Right cardiac atrium (tissue), 5 donors: ENCODE data around the gene ZNF236. TPM values are rescaled to one million over a fixed set of nuclear protein-coding genes. Genes with fewer than 3 reads are reported as not detected.
A peak's percentile ranks its signal among the peaks of the same experiment; 100 is the strongest.

ENCODE experiments used
- ATAC-seq, 2 donors: fragments of 200-7000 bp; cut with Tn5 transposase; one replicate each; pipeline versions ENCODE4 v1.8.0 to v1.9.1; 2020; ENCODE audit warnings: moderate library complexity in 2 of 2, mild to moderate bottlenecking in 1 of 2
- DNase-seq, 3 donors: peaks; one replicate each; pipeline ENCODE4 v3.0.0-alpha.2; 2020
- H3K27ac ChIP-seq: one replicate; pipeline ENCODE4 v1.5.1; 2013; ENCODE audit warnings: mild to moderate bottlenecking, low read length, control low read depth, moderate library complexity
- H3K27me3 ChIP-seq: one replicate; pipeline ENCODE4 v1.6.1; 2013; ENCODE audit not compliant: control insufficient read depth, insufficient read depth
- H3K4me1 ChIP-seq: one replicate; pipeline ENCODE4 v1.6.1; 2013; ENCODE audit warnings: low read length; ENCODE audit not compliant: control insufficient read depth, insufficient read depth
- H3K4me3 ChIP-seq: one replicate; pipeline ENCODE4 v1.5.1; 2013; ENCODE audit warnings: low read length, control low read depth
- H3K9me3 ChIP-seq: one replicate; pipeline ENCODE4 v1.6.1; 2013; ENCODE audit warnings: low read length; ENCODE audit not compliant: control insufficient read depth
- WGBS: extraction: QIAGEN DNeasy Blood & Tissue Kit; methylation state at CpG from one replicate; pipeline ENCODE4 v1.1.7; 2013; 5-methylcytosine and 5-hydroxymethylcytosine counted together
- intact Hi-C, 4 donors: fragments of 100-400 bp; cut with DNase I; formaldehyde crosslinking; loops; one replicate each; pipeline versions ENCODE4 v1.11.0 to v1.14.0; 2022 to 2023
- polyA plus RNA-seq: library from polyadenylated mRNA; stranded (reverse); fragments of 200-250 nt; gene quantifications from one replicate; pipeline ENCODE4 v1.2.3, GENCODE V29; 2013
- total RNA-seq, 4 donors: library from RNA; stranded (reverse); fragmentation: NEBNext Ultra II Directional; extraction: Animal tissue kit (Norgen Biotek cat#: 25700); gene quantifications; one replicate each; pipeline ENCODE4 v1.2.1, GENCODE V29; 2021
- donor health status: healthy with polysubstance abuse.
- donor health status: DM: no; HTN: yes; CAD: no.
- donor health status: DM: no; HTN: no; CAD: no.
- donor health status: DM: no; HTN: yes; CAD: no; lungs with severe emphysema.
- donor health status: DM: yes; HTN: yes; CAD: no.

The ZNF236 gene
- total and polyA plus RNA-seq, 5 donors = 2.2 to 19.8 (median 16.9) TPM

GRCh38 chr18:76839086-76839794 is 16.9 kb downstream of the ZNF236 start:
- intact Hi-C loops = no loop called here
- H3K9me3 ChIP-seq = no peaks in the 10 kb centered on the region
- no peak overlapping the region for H3K4me3 ChIP-seq
- DNase-seq (no peak), ATAC-seq (no peak)
- 68% methylated on average over 4 of the region's 4 CpGs for WGBS
- H3K4me1 ChIP-seq = peaks cover 3% of the 10 kb centered on the region
- no peak overlapping the region for H3K27ac ChIP-seq
- no peaks in the 10 kb centered on the region for H3K27me3 ChIP-seq

- peaks cover 6% of the 10 kb centered on the region for H3K4me1 ChIP-seq
- DNase-seq = no peak
- no peak for ATAC-seq
- no peak overlapping the region for H3K4me3 ChIP-seq
- H3K27ac ChIP-seq = no peak overlapping the region
- no peaks in the 10 kb centered on the region for H3K27me3 ChIP-seq
- intact Hi-C loops = no loop called here
- WGBS = 84% methylated on average over 6 of the region's 6 CpGs
- no peaks in the 10 kb centered on the region for H3K9me3 ChIP-seq
Observed at GRCh38 chr18:76842837-76843530, 20.6 kb downstream of the ZNF236 start.

DNA sequence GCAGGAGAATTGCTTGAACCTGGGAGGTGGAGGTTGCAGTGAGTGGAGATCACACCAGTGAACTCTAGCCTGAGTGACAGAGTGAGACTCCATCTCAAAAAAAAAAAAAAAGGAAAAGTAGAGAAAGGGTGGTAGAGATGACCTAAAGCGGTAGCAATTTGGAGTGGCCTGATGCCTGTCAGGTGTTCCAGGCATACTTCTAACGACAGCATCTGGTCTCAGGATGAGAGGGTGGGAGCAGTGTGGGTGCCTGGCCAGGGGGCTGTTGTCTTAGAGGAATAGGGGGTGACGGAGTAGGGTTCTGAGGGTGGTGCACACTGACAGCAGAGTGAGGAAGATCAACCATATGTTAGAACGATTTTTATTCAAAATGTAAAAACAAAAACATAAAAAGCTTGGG is 21.8 kb downstream of the ZNF236 start:
- DNase-seq = no peak
- no peak for ATAC-seq
- Histone ChIP-seq H3K4me1 (peaks cover 3% of the 10 kb centered on the region), H3K27ac (no peak overlapping the region), H3K4me3 (no peak overlapping the region), H3K27me3 (no peaks in the 10 kb centered on the region), H3K9me3 (no peaks in the 10 kb centered on the region)
- 71% methylated on average over 4 of the region's 4 CpGs for WGBS
- intact Hi-C loops = no loop called here

- Histone ChIP-seq H3K4me3 (no peak overlapping the region), H3K9me3 (no peaks in the 10 kb centered on the region), H3K27me3 (no peaks in the 10 kb centered on the region), H3K4me1 (peaks cover 3% of the 10 kb centered on the region), H3K27ac (no peak overlapping the region)
- DNase-seq = no peak
- intact Hi-C loops = no loop called here
- WGBS = 93% methylated on average over 4 of the region's 4 CpGs
- no peak for ATAC-seq
Observed at GRCh38 chr18:76844742-76845477, 22.6 kb downstream of the ZNF236 start.

DNA sequence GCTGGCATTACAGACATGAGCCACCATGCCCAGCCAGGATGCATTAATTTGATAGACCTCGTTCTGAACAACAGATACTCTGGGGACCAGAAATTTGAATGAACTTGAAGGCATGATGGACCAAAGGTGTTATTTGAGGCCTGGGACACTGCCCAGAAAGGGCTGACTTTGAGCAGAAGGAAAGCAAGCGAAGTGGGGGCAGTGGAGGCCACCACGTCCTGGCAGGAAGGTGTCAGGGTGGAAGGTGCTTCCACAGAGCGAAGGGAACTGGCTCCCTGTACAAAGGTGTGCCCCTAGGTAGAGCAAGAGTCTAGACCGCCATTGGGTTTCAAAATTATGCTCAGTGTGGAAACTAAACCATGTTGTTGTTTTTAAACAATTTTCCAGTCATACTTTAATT is 23.9 kb downstream of the ZNF236 start:
- H3K4me1 ChIP-seq = peaks cover 3% of the 10 kb centered on the region
- intact Hi-C loops = no loop called here
- H3K27ac ChIP-seq = no peak overlapping the region
- 75% methylated on average over 5 of the region's 5 CpGs for WGBS
- H3K27me3 ChIP-seq = no peaks in the 10 kb centered on the region
- H3K4me3 ChIP-seq = no peak overlapping the region
- H3K9me3 ChIP-seq = no peaks in the 10 kb centered on the region
- no peak for ATAC-seq
- DNase-seq = peak in 1 of 3 donors; percentile 47

- WGBS = 72% methylated on average over 2 of the region's 2 CpGs
- ATAC-seq = no peak
- peaks cover 3% of the 10 kb centered on the region for H3K4me1 ChIP-seq
Observed at GRCh38 chr18:76847916-76848315, 25.6 kb downstream of the ZNF236 start.

GRCh38 chr18:76850112-76850511 is 27.8 kb downstream of the ZNF236 start:
- ATAC-seq (no peak), DNase-seq (no peak)
- WGBS = 82% methylated on average over 1 of the region's 1 CpG
- peaks cover 3% of the 10 kb centered on the region for H3K4me1 ChIP-seq
- H3K27me3 ChIP-seq = no peaks in the 10 kb centered on the region
- no peak overlapping the region for H3K4me3 ChIP-seq
- intact Hi-C loops = no loop called here
- no peak overlapping the region for H3K27ac ChIP-seq
- no peaks in the 10 kb centered on the region for H3K9me3 ChIP-seq

More at GRCh38 chr18:76847916-76848315, 25.6 kb downstream of the ZNF236 start:
- intact Hi-C loops = no loop called here
- DNase-seq = no peak
- H3K9me3 ChIP-seq = no peaks in the 10 kb centered on the region
- H3K27ac ChIP-seq = no peak overlapping the region
- H3K27me3 ChIP-seq = no peaks in the 10 kb centered on the region
- H3K4me3 ChIP-seq = no peak overlapping the region

DNA sequence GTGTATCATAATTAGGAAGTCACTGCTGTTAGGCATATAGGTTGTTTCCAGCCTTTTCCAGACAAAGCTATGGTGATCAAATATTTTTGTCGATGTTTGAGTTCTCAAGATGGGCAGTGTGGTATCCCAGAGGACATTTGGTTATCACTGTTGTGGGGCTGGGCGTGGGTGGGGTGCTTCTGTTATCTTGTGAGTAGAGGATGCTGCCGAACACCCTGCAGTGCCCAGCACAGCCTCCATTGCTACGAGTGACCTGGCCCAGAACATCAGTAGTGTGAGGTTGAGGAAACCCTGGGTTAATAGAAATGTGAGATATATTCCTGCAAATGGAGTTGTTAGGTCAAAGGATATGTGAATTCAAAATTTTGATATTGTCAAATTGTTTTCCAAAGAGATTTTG is 33.2 kb downstream of the ZNF236 start:
- intact Hi-C loops = no loop called here
- no peak overlapping the region for H3K4me3 ChIP-seq
- no peaks in the 10 kb centered on the region for H3K27me3 ChIP-seq
- no peak overlapping the region for H3K27ac ChIP-seq
- ATAC-seq = no peak
- DNase-seq = no peak
- no peaks in the 10 kb centered on the region for H3K9me3 ChIP-seq
- no peaks in the 10 kb centered on the region for H3K4me1 ChIP-seq
- WGBS = 75% methylated on average over 4 of the region's 4 CpGs

- no peak for ATAC-seq
- 87% methylated on average over 4 of the region's 4 CpGs for WGBS
- H3K4me3 ChIP-seq = no peak overlapping the region
Observed at GRCh38 chr18:76857476-76857875, 35.1 kb downstream of the ZNF236 start.

GRCh38 chr18:76859474-76860339 is 37.4 kb downstream of the ZNF236 start:
- no peaks in the 10 kb centered on the region for H3K27me3 ChIP-seq
- H3K4me1 ChIP-seq = no peaks in the 10 kb centered on the region
- H3K9me3 ChIP-seq = no peaks in the 10 kb centered on the region
- H3K4me3 ChIP-seq = no peak overlapping the region
- ATAC-seq (no peak), DNase-seq (no peak)
- WGBS = 94% methylated on average over 14 of the region's 14 CpGs
- intact Hi-C loops = no loop called here
- no peak overlapping the region for H3K27ac ChIP-seq

More at GRCh38 chr18:76857476-76857875, 35.1 kb downstream of the ZNF236 start:
- Histone ChIP-seq H3K27ac (no peak overlapping the region), H3K4me1 (no peaks in the 10 kb centered on the region), H3K27me3 (no peaks in the 10 kb centered on the region), H3K9me3 (no peaks in the 10 kb centered on the region)
- intact Hi-C loops = no loop called here
- no peak for DNase-seq
